UCSD-AML1 (cell line): Measurements from ENCODE around the gene BTBD16.

ENCODE experiments used
- DNase-seq: peaks from one replicate; lab custom pipeline; 2025; ENCODE audit not compliant: unreplicated experiment; lab: John Stamatoyannopoulos, UW

BTBD16 gene

DNA sequence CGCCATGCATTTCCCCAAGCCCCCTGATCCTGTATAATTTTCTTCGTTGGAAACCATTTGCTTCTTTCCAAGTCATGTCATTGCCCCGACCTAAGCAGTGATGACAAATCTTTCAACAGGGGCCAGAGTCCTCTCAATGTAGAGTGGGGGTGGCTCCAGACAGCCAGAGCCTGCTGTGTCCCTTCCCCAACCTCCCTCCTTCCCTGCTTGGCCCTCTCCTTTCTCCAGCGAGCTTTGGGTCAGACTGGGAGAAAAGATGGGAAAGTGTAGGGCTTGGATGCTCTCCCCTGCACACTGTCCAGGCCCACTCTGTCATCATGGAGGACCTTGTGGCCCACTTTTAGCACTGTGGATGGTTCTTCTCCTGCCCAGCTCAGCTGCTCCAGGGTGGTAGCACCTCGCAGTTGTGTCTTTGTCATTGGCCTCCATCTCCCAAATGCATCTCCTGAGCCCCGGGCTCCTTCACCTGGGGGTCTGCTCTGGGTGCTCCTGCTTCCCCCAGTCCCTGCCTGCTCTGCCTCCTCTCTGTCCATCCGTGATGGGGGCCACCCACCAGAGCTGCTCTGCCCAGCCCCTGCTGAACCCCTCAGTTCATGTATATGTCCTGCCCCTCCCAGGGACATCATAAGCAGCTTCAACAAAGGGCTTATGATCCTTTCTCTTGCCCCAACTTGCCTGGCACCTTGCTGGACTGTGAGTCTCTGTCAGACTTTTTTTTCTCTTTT, 37.5 kb downstream of the BTBD16 start:
- no peak for DNase-seq

DNA sequence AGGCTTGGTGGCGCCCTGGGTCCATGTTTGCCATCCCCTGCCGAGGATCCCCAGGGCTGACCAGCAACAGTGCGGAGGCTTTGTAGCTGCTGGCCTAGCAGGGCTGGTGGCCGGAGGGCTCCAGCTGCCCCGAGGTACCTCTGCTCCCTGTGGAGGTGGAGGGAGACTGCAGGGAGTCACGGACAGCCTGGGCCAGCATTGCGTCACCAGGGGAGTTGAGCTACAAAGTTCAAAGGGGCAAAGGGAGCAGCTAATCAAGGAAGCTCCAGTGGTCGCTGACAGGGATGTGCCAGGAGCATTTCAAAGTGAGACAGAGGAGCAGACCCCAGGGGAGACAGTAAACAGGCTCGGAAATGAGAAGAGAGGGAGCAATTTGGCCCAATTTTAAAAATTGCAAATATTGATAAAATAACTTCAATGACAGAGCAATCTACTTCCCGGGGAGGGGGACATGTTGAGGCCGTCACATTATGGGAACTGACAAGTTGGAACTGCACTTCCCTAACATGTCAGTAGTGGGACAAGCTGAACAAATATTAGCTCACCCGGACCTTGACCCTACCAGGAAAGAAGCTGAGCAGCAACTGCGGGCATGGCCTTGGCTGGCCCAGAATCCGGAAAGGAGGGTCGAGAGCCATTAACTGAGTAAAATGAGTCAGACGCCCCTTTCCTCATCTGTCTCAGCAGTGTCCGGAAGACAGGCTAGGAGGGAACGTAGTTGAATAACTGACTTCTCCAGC, 39.4 kb downstream of the BTBD16 start:
- DNase-seq = peak; percentile 56

DNA sequence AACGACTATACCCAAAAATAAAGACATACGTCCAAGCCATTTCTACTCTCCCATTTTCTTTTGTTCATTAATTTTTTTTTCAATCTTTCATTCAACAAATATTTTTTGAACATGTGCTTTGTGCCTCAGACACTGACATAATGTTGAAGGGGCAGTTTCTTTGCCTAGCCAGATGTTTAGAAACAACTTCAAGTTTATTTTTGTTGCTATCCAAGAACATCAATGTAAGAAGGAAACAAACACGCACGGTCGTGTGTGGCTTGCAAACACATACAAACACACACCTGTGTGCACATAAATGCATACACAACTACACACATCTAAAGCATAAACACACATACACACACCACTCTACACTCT, 39.9 kb downstream of the BTBD16 start:
- no peak for DNase-seq

DNA sequence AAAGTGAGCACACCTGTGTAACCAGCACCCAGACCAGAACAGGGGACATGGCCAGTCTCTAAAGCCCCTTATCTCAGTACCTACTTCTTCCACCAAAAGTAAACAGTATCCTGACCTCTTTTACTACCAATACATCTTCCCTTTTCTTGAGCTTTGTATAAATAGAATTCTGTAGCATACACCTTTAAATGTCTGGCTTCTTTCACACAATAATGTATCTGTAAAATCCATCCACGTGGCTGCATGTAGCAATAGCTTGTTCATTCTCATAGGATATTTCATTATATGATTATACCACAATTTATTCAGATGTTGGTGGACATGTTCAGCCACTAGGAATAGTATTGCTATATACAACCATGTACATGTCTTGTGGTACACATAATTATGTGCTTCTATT, 40.6 kb downstream of the BTBD16 start:
- no peak for DNase-seq

DNA sequence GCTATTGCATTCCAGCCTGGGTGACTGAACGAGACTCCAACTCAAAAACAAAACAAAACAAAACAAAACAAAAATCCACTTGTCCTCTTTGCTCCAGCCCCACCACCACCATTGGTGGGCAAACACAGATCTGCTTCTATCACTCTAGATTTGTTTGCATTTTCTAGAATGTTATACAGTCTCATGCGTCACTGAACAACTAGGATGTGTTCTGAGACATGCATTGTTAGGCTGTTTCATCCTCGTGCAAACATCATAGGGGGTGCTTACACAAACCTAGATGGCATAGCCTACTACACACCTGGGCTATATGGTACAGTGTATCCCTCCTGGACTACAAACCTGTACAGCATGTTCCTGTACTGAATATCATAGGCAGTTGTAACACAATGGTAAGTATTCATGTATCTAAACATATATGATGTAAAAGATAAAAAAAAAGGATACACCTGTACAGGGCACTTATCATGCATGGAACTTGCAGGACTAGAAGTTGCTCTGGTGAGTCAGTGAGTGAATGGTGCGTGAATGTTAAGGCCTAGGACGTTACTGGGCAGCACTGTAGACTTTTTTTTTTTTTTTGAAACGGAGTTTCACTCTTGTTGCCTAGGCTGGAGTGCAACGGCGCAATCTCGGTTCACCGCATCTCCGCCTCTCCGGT, 45.3 kb downstream of the BTBD16 start:
- no peak for DNase-seq

DNA sequence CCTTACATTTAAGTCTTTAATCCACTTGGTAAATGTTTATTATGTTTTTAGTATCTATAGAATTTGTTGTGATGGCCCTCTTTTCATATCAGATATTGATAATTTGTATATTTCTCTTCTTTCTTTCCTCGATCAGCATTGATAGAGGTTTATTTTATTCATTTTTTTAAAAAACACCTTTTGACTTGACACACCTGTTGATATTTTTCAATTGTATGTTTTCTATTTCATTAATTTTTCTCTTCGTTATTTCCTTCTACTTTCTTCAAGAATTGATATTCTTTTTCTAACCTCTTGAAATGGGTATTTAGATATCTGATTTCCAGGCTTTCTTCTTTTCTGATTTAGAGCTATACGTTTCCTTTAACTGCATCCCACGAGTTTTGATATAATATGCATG, 50.9 kb downstream of the BTBD16 start:
- DNase-seq = no peak

DNA sequence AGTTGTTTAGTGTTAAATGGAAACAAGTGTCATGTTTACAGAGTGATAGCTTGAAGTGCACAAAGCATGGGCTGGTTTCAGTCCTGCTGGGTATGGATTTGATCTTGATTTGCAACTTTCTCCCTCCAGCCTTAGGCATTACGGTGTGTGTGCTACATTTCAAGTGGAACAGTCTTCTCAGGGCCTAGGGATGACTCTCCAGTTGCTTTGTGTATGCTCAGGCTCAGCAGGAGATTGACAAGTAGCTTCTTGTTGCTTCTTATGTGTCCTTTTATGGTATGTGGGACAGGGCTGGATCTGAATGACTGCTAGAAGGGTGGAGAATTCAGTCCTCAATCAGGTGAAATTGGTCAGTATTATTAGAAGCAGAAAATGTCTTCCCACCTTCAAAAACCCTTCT, 52.1 kb downstream of the BTBD16 start:
- DNase-seq = no peak

DNA sequence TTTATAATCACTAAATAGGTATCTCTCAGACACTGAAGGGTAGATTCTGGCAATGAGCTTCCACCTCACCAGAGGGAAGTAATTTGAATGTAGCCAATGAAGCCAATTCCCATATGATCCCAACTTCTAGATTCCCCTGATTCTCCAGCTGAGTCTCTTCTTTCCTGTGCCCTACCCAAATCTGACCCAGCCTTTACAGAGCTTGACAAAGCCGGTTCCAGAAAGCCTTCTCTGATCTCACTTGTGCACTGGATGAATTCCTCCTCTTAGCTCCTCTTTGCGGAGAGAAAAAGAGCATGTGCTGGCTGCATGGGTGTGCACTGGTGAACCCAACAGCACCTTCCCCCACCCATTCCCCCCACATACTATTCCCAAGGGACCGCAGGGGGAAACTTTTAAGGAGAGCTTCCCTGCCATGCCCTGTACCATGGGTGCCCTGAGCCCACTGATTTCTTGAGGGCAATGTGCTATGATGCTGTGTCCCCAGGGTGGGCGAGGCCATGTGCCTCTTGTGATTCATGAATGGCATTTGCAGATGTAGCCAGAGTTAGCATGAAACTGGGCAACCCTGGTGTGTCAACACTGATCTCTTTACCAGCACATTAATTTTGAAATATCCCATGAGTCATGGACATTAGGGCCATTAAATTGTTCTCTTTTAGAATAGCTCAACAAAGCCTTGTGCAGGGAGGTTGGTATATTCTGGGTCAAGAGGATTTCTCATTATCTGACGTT, 53.0 kb downstream of the BTBD16 start:
- no peak for DNase-seq

DNA sequence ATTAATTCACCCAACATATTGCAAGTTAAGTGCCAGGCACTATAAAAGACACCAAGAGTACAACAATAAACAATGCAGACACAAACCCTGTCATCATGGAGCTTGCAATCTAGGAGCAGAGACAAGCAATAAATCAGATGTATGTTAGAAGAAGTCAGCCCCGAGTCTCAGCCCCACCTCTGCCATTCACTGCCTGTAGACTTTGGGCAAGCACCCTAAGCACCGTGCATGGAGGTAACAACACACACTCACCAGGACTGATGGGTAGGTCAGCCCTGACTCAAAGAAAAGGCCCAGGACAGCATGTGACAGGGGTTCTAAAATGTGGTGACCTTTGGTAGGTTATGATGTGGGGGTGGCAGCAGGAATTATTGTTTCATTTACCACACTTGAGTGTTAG, 54.1 kb downstream of the BTBD16 start:
- DNase-seq = no peak

DNA sequence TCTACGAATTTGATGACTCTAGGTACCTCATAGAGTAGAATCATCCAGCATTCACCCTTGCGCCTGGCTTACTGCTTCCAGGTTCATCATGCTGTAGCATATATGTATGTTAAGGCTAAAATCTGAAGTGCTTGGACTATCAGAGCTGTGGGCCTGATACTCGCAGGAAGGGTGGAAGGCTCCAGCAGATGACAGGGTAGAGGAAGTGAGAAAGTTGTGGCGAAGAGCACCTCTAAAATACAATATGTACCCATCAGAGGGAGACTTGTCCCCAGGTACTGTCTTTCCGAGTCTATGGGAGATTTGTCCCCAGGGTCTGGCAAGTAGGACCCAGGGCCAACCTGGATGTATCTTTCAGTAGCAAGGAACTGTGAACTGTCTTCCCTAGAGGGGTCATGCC, 55.3 kb downstream of the BTBD16 start:
- no peak for DNase-seq

DNA sequence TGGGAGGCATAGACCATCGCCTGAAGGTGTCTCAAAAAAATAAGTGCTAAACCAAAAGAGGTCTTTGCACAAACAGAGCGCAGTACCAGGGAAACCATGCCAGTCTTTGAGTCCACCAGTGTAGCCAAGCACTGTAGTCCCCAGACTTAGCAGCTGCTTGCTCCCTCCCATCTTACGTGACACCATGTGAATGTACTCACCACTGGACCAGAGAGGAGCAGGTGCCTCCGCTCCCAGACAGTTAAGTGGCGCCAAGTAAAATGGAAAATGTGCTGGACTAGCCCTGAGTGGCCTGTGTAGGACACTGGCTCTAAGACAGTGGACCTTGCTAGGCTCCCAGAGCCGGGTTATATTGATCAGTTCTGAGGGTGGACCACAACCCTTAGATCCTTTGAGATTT, 55.7 kb downstream of the BTBD16 start:
- no peak for DNase-seq

DNA sequence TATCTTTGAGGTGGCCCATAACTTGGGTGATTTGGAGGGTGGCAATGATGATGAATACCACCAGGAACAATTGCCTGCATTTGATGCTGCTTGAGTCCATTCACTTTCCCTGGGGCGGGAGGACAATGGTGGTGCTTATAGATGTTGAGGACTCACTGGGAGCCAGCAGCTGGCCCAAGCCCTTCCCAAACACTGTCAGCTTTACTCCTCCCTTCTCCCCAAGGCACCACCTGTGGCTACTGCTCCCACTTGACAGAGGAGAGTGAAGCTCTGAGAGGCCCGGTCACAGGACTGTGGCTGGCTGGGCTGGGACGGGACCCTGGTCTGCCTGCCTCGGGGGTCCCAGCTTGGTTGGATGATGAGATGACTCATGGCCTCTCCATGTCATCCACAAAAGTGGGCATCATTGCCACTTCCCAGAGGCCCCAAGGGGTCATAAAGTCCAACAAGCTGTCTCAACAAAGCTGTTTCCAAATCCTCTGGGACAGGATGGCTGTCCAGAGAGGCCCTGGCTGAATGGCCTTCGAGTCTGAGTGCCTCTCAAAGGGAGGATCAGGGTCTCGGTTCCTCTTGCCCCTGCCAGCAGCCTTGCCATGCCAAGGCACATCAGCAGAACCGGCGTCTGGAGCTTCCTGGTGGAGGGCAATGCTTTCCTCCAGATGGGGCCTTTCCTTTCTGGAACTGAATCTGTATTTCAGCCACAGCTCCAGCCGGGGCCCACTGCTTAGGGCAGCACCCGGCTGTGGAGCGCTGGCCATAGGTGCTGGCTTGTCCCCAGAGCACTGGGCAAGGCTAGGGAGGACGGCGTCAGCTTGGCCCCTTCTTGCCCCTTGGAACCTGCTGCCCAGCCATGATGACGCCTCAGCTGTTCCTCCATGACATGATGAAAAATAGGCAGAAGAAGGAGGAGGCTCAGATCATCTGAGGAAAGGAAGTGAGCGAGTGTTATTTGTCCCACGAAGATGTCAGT, 56.4 kb downstream of the BTBD16 start:
- no peak for DNase-seq

DNA sequence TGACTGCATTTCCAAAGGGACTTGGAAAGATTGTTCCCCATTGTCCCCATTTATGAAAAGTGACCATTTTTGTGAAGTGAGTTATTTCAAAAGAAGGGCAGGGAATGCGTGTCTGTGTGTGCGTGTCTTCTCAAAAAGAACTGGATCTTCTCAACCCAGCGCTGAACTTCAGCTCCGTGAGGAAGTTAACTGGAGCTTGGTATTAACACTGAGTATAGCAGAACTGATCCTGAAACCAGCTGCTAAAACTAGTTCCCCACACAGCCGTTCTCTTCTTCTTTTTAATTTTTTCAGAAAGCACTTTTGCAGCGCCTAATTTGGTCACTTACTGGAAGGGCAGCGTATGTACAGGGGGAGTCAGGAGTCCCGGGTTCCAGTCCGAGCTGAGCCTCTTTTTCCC, 57.6 kb downstream of the BTBD16 start:
- no peak for DNase-seq

DNA sequence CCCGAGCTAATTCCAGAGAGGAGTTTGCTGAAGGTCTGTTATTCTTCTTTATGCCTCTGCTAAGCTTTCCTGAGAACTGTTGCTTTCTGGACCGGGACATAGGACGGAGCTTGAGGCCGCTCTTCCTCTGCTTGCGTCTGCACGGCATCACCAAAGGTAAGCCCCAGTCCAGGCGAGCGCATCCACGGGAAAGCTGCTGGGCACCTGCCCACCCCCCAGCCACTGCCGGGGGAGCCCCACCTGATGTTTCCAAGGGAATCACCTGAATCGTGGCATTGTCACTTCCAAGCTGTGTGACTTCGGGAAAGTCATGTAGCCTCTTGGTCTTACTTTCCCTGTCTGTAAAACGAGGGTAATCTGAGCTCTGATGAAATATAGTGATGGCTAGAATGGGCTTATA, 58.3 kb downstream of the BTBD16 start:
- no peak for DNase-seq

DNA sequence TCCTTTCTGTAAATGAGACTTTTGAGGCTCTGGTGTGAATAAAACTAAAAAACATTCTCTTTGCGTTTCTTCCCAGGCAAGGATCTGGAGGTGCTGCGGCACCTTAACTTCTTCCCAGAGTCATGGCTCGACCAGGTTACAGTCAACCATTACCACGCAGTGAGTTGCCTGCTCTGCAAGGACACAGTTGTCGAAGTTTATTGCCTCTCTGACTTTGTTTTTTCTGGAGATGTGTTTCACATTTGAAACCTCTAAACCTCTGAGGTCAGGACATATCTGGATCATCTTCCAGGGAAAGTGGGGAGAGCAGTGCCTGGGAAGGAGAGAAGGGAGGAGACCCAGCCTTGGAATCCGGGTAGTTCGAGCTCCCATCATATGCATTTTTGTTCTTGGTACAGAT, 60.0 kb downstream of the BTBD16 start:
- no peak for DNase-seq

DNA sequence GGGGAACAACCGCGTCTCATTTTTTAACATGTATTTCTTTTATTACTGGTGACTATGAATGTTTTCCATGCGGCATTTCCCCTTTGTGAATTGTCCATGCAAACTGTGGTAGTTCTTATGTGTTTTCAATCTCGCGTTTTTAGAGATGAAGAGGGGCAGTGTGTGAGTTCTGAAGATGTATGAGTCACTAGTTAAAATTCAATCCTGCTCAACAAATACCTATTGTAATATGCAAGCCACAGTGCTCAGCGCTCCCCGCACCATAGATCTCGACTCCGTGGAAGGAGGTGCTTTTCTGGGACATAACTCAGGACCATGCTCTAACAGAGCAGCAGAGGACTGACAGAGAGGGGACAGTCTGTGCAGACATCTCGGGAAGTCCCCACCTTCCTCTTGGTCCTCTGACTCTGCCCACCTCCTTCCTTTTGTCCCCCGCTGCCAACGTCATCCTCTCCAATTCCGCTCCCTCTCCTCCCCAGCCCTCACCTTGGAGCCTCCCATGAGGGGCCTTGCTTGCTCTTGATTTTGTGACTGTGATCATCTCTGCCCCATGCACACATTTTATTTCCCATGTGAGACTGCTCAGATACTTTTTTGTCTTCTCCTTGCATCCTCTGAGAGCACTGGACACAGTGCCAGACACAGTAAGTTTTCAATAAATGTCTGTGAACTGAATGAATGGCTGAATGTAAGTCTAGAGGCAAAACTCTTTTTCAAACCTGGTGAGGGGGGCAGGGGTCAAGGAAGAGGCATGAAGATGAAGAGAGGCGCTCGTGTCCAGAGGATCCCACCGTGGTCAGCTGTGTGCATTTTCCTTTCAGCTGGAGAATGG, 60.7 kb downstream of the BTBD16 start:
- DNase-seq = no peak

DNA sequence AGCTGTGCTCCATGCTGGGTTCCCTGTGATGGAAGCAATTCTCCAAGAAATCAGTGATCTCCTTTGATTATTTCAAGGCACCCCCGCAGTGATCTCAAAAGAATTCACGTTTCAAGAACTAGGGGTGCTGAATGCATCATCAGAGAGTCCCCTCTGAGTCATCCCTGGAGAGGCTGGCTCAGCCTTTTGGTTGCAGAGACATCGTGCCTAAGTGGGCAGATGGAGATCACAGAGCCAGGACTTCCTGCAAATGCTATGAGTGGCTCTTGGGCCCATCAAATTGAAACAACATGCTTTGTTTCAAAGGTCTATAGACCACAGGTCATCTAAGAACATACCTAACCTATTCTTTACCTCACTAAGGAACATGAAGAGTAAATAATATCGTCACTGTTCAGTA, 61.9 kb downstream of the BTBD16 start:
- no peak for DNase-seq

DNA sequence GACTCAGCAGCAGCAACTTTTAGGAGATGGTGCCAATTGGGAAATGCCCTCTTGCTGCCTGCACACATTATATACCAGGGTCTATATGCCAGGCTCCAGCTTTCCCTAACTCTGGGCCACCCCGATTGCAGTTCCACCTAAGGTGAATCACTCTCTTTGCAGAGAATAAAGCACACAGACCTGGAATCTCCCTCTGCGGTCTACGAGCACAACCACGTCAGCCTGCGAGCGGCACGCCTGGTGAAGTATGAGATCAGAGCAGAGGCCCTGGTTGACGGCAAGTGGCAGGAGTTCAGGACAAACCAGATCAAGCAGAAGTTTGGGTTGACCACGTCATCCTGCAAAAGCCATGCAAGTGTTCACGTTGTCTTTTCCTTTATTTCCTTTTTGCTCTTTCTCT, 65.2 kb downstream of the BTBD16 start:
- no peak for DNase-seq

DNA sequence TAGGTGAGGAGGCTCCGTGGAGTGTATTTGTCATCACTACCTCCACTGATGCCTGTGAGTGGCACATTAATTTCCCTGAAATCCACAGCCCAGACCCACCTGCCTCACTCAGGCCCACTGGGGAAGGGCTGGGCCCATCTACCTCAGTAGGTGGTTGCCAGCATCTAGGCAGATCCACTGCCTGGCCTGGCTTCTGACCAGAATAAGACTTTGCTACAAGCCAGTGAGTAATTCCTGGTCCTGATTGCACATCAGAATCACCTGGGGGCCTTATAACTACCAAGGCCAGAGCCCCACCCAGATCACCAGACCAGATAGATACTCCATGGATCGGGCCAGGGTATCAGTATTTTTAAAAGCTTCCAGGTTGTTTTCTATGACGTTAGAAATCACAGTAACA, 65.9 kb downstream of the BTBD16 start:
- no peak for DNase-seq
